Gastrocnemius medialis (tissue), 4 donors: Measurements from ENCODE around the gene HIRIP3. TPM values are rescaled to one million over a fixed set of nuclear protein-coding genes. Genes with fewer than 3 reads are reported as not detected.

ENCODE experiments used
- ATAC-seq, 2 donors: fragments of 150-250 bp; one replicate each; pipeline ENCODE4 v1.9.1; 2016
- DNase-seq, 2 donors: peaks; one replicate each; pipeline ENCODE4 v3.0.0-alpha.2; 2019
- H3K27ac ChIP-seq, 4 donors: fragments of 200-600 bp; sonication (generic); 1 replicate in 1 of 4; 2 replicates in 3 of 4; pipeline ENCODE4 v1.5.1; 2016 to 2018; ENCODE audit warnings: mild to moderate bottlenecking in 2 of 4, moderate library complexity in 1 of 4
- H3K27me3 ChIP-seq, 3 donors: fragments of 200-600 bp; sonication (generic) in 2 of 3; 1 replicate in 1 of 3; 2 replicates in 2 of 3; pipeline versions ENCODE4 v1.5.1 to v1.6.0; 2016 to 2019; ENCODE audit warnings: mild to moderate bottlenecking in 1 of 3, moderate library complexity in 1 of 3
- H3K36me3 ChIP-seq, 2 donors: fragments of 200-600 bp; sonication (generic) in 1 of 2; one replicate each; pipeline ENCODE4 v1.5.1; 2017 to 2018
- H3K4me1 ChIP-seq, 2 donors: fragments of 200-600 bp; sonication (generic) in 1 of 2; one replicate each; pipeline ENCODE4 v1.5.1; 2016 to 2017; ENCODE audit warnings: mild to moderate bottlenecking in 2 of 2
- H3K4me3 ChIP-seq, 4 donors: fragments of 200-600 bp; sonication (generic) in 3 of 4; 1 replicate in 1 of 4; 2 replicates in 3 of 4; pipeline ENCODE4 v1.5.1; 2016 to 2019; ENCODE audit warnings: mild to moderate bottlenecking in 2 of 4
- H3K9me3 ChIP-seq, 3 donors: fragments of 200-600 bp; sonication (generic) in 2 of 3; 1 replicate in 1 of 3; 2 replicates in 2 of 3; pipeline ENCODE4 v1.5.1; 2016 to 2019
- POLR2A ChIP-seq, 2 donors: fragments of 450-650 bp; IDR thresholded peaks; one replicate each; pipeline ENCODE4 v1.6.1; 2017; ENCODE audit warnings: antibody characterized with exemption in 2 of 2, mild to moderate bottlenecking in 2 of 2, moderate library complexity in 2 of 2
- in situ Hi-C, 4 donors: fragments of 200-750 bp; cut with MboI; loops; one replicate each; pipeline versions ENCODE4 v1.15.0 to v1.8.0; 2017; ENCODE audit warnings: low sequenced_read_pairs in 4 of 4
- intact Hi-C: fragments of 100-400 bp; cut with DNase I; formaldehyde crosslinking; loops from one replicate; pipeline ENCODE4 v1.15.1; 2023; ENCODE audit warnings: low total_unique reads
- total RNA-seq, 4 donors: library from RNA; depleted of rRNA; stranded (reverse); fragments of >200 nt; gene quantifications; one replicate each; pipeline versions ENCODE4 v1.1.0 to v1.2.3, GENCODE V29; 2016
- TF ChIP-seq, protein P1 (sequence below), 5 experiments: fragments of 450-650 bp in 3 of 5; fragments of 200-600 bp in 2 of 5; sonication (generic) in 2 of 5; IDR thresholded peaks in 4 of 5; conservative IDR thresholded peaks in 1 of 5; 1 replicate in 4 of 5; 2 replicates in 1 of 5; pipeline ENCODE4 v1.5.1; 2016 to 2019; ENCODE audit warnings: antibody characterized with exemption in 5 of 5, mild to moderate bottlenecking in 3 of 5, moderate library complexity in 3 of 5

HIRIP3 gene
- total RNA-seq, 4 donors from 2014 or later: 13.5 to 25.6 (median 17.2) TPM

DNA sequence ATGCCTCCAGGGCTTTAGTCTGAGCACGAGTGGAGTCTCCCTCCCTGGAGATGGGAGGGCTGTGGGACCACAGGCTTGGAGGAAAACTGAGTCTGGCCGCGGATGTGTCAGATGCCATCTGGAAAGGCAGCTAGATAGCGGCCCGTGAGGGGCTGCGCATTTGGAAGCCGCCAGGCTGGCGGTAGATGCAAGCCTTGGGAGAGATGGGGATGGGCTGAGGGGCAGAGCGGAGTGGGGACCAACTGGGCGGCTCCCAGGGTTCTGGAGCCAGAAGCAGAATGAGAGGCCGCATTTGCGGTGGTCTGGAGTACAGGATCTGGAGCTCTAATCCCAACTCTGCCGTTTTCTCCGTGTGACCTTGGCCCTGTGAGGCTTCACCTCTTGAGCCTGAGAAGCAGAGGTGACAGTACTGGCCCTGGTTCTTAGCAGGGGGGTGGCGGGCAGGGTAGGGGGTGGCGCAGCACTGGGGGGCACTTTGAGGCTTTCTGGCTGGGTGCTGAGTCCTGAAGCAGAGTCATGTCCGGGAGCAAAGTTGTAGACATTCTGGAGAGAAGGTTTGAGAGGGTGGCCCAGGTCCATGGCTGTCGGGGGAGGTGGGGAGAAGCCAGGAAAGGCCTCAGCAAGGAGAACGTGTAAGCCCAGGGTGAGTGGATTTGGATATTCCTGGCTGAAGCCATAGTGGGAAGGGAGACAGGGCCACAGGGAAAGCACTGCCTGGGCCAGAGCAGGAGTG lies 7.4 kb upstream of the HIRIP3 start:
- Histone ChIP-seq H3K4me3 (no peak overlapping the region), H3K36me3 (peaks cover 0 to 18% of the 10 kb centered on the region in 2 donors), H3K27ac (no peak overlapping the region), H3K9me3 (no peaks in the 10 kb centered on the region), H3K27me3 (no peaks in the 10 kb centered on the region), H3K4me1 (no peaks in the 10 kb centered on the region)
- intact Hi-C loops: no loop called here
- DNase-seq (no peak), ATAC-seq (no peak)
- in situ Hi-C loops: loop anchor here in 1 of 4 donors (25.0 kb wide), 1 partner anchor 315 kb away; the partner anchor contains the start of gene QPRT
- no peak for TF ChIP-seq POLR2A (IDR thresholded peaks at IDR 0.05)
- TF ChIP-seq, protein P1, sequence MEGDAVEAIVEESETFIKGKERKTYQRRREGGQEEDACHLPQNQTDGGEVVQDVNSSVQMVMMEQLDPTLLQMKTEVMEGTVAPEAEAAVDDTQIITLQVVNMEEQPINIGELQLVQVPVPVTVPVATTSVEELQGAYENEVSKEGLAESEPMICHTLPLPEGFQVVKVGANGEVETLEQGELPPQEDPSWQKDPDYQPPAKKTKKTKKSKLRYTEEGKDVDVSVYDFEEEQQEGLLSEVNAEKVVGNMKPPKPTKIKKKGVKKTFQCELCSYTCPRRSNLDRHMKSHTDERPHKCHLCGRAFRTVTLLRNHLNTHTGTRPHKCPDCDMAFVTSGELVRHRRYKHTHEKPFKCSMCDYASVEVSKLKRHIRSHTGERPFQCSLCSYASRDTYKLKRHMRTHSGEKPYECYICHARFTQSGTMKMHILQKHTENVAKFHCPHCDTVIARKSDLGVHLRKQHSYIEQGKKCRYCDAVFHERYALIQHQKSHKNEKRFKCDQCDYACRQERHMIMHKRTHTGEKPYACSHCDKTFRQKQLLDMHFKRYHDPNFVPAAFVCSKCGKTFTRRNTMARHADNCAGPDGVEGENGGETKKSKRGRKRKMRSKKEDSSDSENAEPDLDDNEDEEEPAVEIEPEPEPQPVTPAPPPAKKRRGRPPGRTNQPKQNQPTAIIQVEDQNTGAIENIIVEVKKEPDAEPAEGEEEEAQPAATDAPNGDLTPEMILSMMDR (IDR thresholded peaks at IDR 0.05 in 4 of 5, conservative IDR thresholded peaks at IDR 0.05 in 1 of 5): no peak

- in situ Hi-C loops (loop anchor here in 1 of 4 donors (25.0 kb wide), 1 partner anchor 314 kb away; the partner anchor contains the start of gene QPRT), intact Hi-C loops (no loop called here)
- Histone ChIP-seq H3K27me3 (no peaks in the 10 kb centered on the region), H3K9me3 (no peaks in the 10 kb centered on the region), H3K4me1 (peaks cover 6 to 7% of the 10 kb centered on the region in 2 donors), H3K36me3 (peaks cover 0 to 27% of the 10 kb centered on the region in 2 donors), H3K27ac (no peak overlapping the region), H3K4me3 (no peak overlapping the region)
- TF ChIP-seq POLR2A (IDR thresholded peaks at IDR 0.05): no peak
- TF ChIP-seq, protein P1 (IDR thresholded peaks at IDR 0.05 in 4 of 5, conservative IDR thresholded peaks at IDR 0.05 in 1 of 5): no peak
- no peak for DNase-seq
- ATAC-seq: no peak
These were observed 5.6 kb upstream of the HIRIP3 start for GRCh38 chr16:30000735-30001631.

- Histone ChIP-seq H3K27ac (no peak overlapping the region), H3K27me3 (no peaks in the 10 kb centered on the region), H3K4me3 (no peak overlapping the region), H3K4me1 (peaks cover 12 to 15% of the 10 kb centered on the region in 2 donors), H3K36me3 (peaks cover 0 to 27% of the 10 kb centered on the region in 2 donors), H3K9me3 (no peaks in the 10 kb centered on the region)
- intact Hi-C loops (loop anchor here (5.0 to 10.0 kb wide), 5 partner anchors 37 to 1073 kb away; partner anchors contain the start of genes PAGR1, TMEM219, ZNF646 and ZNF668), in situ Hi-C loops (loop anchor here in 1 of 4 donors (25.0 kb wide), 1 partner anchor 312 kb away; the partner anchor contains the start of gene QPRT)
- DNase-seq (no peak), ATAC-seq (no peak)
- TF ChIP-seq, protein P1 (IDR thresholded peaks at IDR 0.05 in 4 of 5, conservative IDR thresholded peaks at IDR 0.05 in 1 of 5): no peak
- no peak for TF ChIP-seq POLR2A (IDR thresholded peaks at IDR 0.05)
These were observed 4.2 kb upstream of the HIRIP3 start for GRCh38 chr16:29999605-30000004.

GRCh38 chr16:29996766-29997250 lies 1.4 kb upstream of the HIRIP3 start:
- Histone ChIP-seq H3K9me3 (no peaks in the 10 kb centered on the region), H3K27me3 (no peaks in the 10 kb centered on the region), H3K36me3 (peaks cover 0 to 49% of the 10 kb centered on the region in 2 donors), H3K4me1 (peaks cover 17 to 21% of the 10 kb centered on the region in 2 donors), H3K4me3 (peak overlapping the region; percentile 79 to 100 (median 90)), H3K27ac (peak overlapping the region; percentile 95 to 100 (median 99))
- DNase-seq (no peak), ATAC-seq (no peak)
- intact Hi-C loops: loop anchor here (1.0 to 10.0 kb wide), 7 partner anchors 24 to 1075 kb away; partner anchors contain the start of genes KIF22, PAGR1, TAOK2 and TMEM219
- in situ Hi-C loops: no loop called here
- TF ChIP-seq, protein P1 (IDR thresholded peaks at IDR 0.05 in 4 of 5, conservative IDR thresholded peaks at IDR 0.05 in 1 of 5): no peak
- TF ChIP-seq POLR2A (IDR thresholded peaks at IDR 0.05): no peak
